PC-9 (cell line): ENCODE measurements around the gene GPR108. TPM values are rescaled to one million over a fixed set of nuclear protein-coding genes. Genes with fewer than 3 reads are reported as not detected.

ENCODE experiments used
- BruUV-seq: library from RNA; stranded (reverse); fragments of 400-500 nt; replicated peaks from 2 replicates; lab custom pipeline; 2021; lab: Mats Ljungman, UMichigan
- CTCF ChIA-PET: fragments of 300-600 bp; sonication (Branson Sonifier 250); formaldehyde crosslinking; loops from one replicate; lab custom pipeline; 2022; ENCODE audit warnings: antibody characterized with exemption; lab: Charles Lee
- POLR2A ChIA-PET: fragments of 300-600 bp; sonication (Branson Sonifier 250); formaldehyde crosslinking; loops from one replicate; lab custom pipeline; 2022; ENCODE audit warnings: antibody characterized with exemption; ENCODE audit not compliant: unreplicated experiment; lab: Charles Lee
- DNase-seq, 2 experiments: peaks; one replicate each; pipeline versions ENCODE4 v3.0.0 to v3.0.0-alpha.2; 2015 to 2022; ENCODE audit warnings: mixed read lengths in 1 of 2
- H2AFZ ChIP-seq: fragments of 200-600 bp; sonication (generic); 2 replicates; pipeline ENCODE4 v1.8.1; 2017; ENCODE audit warnings: antibody characterized with exemption
- H3F3A ChIP-seq: fragments of 200-600 bp; sonication (generic); 2 replicates; pipeline ENCODE4 v1.8.1; 2017; ENCODE audit warnings: antibody characterized with exemption, mild to moderate bottlenecking, low read depth; ENCODE audit not compliant: insufficient read depth
- H3K27ac ChIP-seq: fragments of 200-600 bp; sonication (generic); 2 replicates; pipeline ENCODE4 v1.6.1; 2016; ENCODE audit warnings: mixed run types
- H3K27me3 ChIP-seq: fragments of 200-600 bp; sonication (generic); 2 replicates; pipeline ENCODE4 v1.6.1; 2016; ENCODE audit warnings: low read depth, mixed run types; ENCODE audit not compliant: insufficient read depth
- H3K36me3 ChIP-seq: fragments of 200-600 bp; sonication (generic); 2 replicates; pipeline ENCODE4 v1.6.1; 2016; ENCODE audit warnings: low read depth, mixed run types
- H3K4me1 ChIP-seq: fragments of 200-600 bp; sonication (generic); replicated peaks from 2 replicates; pipeline ENCODE4 v1.6.1; 2016; ENCODE audit warnings: mixed run types; ENCODE audit not compliant: insufficient read depth
- H3K4me2 ChIP-seq: fragments of 200-600 bp; sonication (generic); 2 replicates; pipeline ENCODE4 v1.6.1; 2017; ENCODE audit warnings: mixed run types
- H3K4me3 ChIP-seq: fragments of 200-600 bp; sonication (generic); 2 replicates; pipeline ENCODE4 v1.6.1; 2016; ENCODE audit warnings: mixed run types
- H3K79me2 ChIP-seq: fragments of 200-600 bp; sonication (generic); 2 replicates; pipeline ENCODE4 v1.6.1; 2017; ENCODE audit warnings: low read depth, mixed run types
- H3K9me2 ChIP-seq: fragments of 200-600 bp; sonication (generic); 2 replicates; pipeline ENCODE4 v1.8.1; 2017; ENCODE audit warnings: mild to moderate bottlenecking; ENCODE audit not compliant: insufficient read depth
- H3K9me3 ChIP-seq: fragments of 200-600 bp; sonication (generic); 2 replicates; pipeline ENCODE4 v1.8.1; 2016; ENCODE audit warnings: low read depth; ENCODE audit not compliant: insufficient read depth
- H4K20me1 ChIP-seq: fragments of 200-600 bp; sonication (generic); 2 replicates; pipeline ENCODE4 v1.8.1; 2017; ENCODE audit not compliant: insufficient read depth
- EZH2 ChIP-seq: fragments of 200-600 bp; sonication (generic); IDR thresholded peaks from 2 replicates; pipeline ENCODE4 v1.8.0; 2017; ENCODE audit warnings: antibody characterized with exemption, low read depth
- intact Hi-C: fragments of 100-400 bp; cut with micrococcal nuclease; formaldehyde crosslinking; loops from one replicate; pipeline ENCODE4 v1.10.0; 2022; ENCODE audit not compliant: unreplicated experiment
- total RNA-seq: library from RNA; stranded (reverse); gene quantifications from 2 replicates; pipeline ENCODE4 v1.2.3, GENCODE V29; 2021
- TF ChIP-seq, protein P1 (sequence below): fragments of 200-600 bp; sonication (generic); conservative IDR thresholded peaks from 2 replicates; pipeline ENCODE4 v1.6.1; 2017; ENCODE audit warnings: mixed run types, antibody characterized with exemption, mild to moderate bottlenecking, moderate library complexity

GPR108 gene
- total RNA-seq, 1 experiment from 2014 or later = 66.8 TPM

DNA sequence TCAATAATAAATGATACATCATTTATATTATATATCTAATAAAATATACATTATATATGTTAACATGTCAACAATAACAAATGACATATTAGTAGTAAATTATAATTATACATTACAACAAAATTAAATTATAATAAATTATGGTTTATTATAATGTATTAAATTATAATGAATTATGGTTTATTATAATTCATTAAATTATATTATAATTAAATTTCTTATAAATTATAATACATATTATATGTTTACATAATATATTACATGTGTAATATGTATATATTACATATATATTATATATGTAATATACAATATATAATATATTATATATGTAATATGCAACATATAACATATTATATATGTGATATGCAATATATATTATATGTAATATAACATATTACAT lies 37.4 kb downstream of the GPR108 start:
- Histone ChIP-seq H3K9me3 (no peaks in the 10 kb centered on the region), H3K79me2 (no peaks in the 10 kb centered on the region), H3K4me1 (no peaks in the 10 kb centered on the region), H2AFZ (no peak overlapping the region), H3K9me2 (no peaks in the 10 kb centered on the region), H4K20me1 (no peaks in the 10 kb centered on the region), H3F3A (no peaks in the 10 kb centered on the region), H3K27ac (no peak overlapping the region), H3K4me3 (no peak overlapping the region), H3K27me3 (no peaks in the 10 kb centered on the region), H3K4me2 (no peak overlapping the region), H3K36me3 (no peaks in the 10 kb centered on the region)
- ChIA-PET POLR2A (no interaction called here), CTCF (no interaction called here)
- TF ChIP-seq, protein P1, sequence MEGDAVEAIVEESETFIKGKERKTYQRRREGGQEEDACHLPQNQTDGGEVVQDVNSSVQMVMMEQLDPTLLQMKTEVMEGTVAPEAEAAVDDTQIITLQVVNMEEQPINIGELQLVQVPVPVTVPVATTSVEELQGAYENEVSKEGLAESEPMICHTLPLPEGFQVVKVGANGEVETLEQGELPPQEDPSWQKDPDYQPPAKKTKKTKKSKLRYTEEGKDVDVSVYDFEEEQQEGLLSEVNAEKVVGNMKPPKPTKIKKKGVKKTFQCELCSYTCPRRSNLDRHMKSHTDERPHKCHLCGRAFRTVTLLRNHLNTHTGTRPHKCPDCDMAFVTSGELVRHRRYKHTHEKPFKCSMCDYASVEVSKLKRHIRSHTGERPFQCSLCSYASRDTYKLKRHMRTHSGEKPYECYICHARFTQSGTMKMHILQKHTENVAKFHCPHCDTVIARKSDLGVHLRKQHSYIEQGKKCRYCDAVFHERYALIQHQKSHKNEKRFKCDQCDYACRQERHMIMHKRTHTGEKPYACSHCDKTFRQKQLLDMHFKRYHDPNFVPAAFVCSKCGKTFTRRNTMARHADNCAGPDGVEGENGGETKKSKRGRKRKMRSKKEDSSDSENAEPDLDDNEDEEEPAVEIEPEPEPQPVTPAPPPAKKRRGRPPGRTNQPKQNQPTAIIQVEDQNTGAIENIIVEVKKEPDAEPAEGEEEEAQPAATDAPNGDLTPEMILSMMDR = no peak
- no peak for TF ChIP-seq EZH2
- no peak for DNase-seq
- no TSS peak for BruUV-seq
- intact Hi-C loops = no loop called here

DNA sequence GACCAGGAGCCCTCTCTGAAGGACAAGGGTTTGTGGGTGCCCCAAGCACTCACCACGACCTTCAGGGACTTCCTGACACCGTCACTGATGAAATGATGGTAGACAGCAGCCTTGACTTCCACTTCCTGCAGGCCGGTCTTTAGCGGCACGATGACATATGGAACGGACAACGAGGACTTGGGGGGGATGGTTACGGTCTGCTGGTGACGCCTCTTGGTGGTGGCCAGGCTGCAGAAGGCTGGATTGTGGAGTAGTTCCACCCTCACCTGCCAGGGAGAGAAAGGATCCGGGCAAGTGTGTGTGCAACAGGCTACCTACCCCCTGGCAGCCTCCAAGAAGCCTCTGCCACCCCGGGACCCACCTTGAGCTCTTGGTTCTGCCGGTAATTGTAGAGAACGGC lies 40.1 kb downstream of the GPR108 start:
- Histone ChIP-seq H3K27ac (no peak overlapping the region), H3K36me3 (no peaks in the 10 kb centered on the region), H3F3A (no peaks in the 10 kb centered on the region), H3K27me3 (no peaks in the 10 kb centered on the region), H3K9me3 (no peaks in the 10 kb centered on the region), H3K4me1 (no peaks in the 10 kb centered on the region), H4K20me1 (no peaks in the 10 kb centered on the region), H3K4me3 (no peak overlapping the region), H3K79me2 (no peaks in the 10 kb centered on the region), H3K9me2 (no peaks in the 10 kb centered on the region), H3K4me2 (no peak overlapping the region), H2AFZ (no peak overlapping the region)
- intact Hi-C loops = no loop called here
- no peak for DNase-seq
- no peak for TF ChIP-seq EZH2
- ChIA-PET POLR2A (interaction anchor here (0.6 kb wide), 1 partner anchor 48 kb away, joined by 3 read pairs; no protein-coding TSS in a partner anchor), CTCF (no interaction called here)
- no TSS peak for BruUV-seq

DNA sequence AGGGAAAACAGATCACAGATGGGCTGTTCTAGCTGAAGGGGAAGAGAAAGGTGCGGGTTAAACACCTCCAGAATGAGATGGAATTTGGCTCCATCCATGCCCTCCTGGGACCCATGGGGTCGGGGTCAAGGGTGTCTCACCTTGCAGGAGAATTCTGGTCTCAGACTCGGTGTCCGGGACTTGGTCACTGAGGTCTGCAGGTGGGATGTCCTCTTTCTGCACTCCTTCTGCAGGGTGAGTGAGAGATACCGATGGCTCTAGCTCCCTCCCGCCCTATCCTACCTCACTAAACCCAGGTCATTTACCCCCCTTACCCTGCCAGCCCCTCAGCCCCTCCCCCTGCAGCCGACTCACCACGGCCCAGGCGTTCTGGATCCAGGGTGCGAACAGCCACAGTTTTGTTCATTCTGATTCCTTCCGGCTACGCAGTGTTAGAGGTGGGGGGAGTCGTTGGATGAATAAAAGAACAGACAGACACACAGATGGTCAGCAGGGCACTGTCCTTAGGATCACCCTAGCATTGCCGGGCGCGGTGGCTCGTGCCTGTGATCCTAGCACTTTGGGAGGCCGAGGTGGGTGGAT lies 41.0 kb downstream of the GPR108 start:
- ChIA-PET CTCF (no interaction called here), POLR2A (no interaction called here)
- Histone ChIP-seq H3K4me3 (no peak overlapping the region), H3K9me2 (no peaks in the 10 kb centered on the region), H3K4me2 (no peak overlapping the region), H3K79me2 (no peaks in the 10 kb centered on the region), H3K9me3 (no peaks in the 10 kb centered on the region), H4K20me1 (no peaks in the 10 kb centered on the region), H3F3A (no peaks in the 10 kb centered on the region), H3K27ac (no peak overlapping the region), H3K36me3 (no peaks in the 10 kb centered on the region), H3K4me1 (no peaks in the 10 kb centered on the region), H2AFZ (no peak overlapping the region), H3K27me3 (no peaks in the 10 kb centered on the region)
- no peak for TF ChIP-seq EZH2
- TF ChIP-seq, protein P1 = no peak
- no TSS peak for BruUV-seq
- DNase-seq = no peak
- intact Hi-C loops = no loop called here
